Colonic mucosa (tissue), 4 donors: ENCODE results near the gene CDH12. TPM values are rescaled to one million over a fixed set of nuclear protein-coding genes. Genes with fewer than 3 reads are reported as not detected.
"Not testable (repeated sequence)": the region's sequence is repeated elsewhere in the genome, so short reads cannot be mapped to it uniquely, and the experiment has no call there.

ENCODE experiments used
- DNase-seq: peaks from one replicate; pipeline ENCODE4 v3.0.0-alpha.2; 2020
- H3K27ac ChIP-seq: fragments of 200-600 bp; one replicate; pipeline ENCODE4 v1.8.0; 2021
- H3K27me3 ChIP-seq: fragments of 200-600 bp; one replicate; pipeline ENCODE4 v1.8.0; 2021
- H3K36me3 ChIP-seq: fragments of 200-600 bp; one replicate; pipeline ENCODE4 v1.8.0; 2021
- H3K4me1 ChIP-seq: fragments of 200-600 bp; one replicate; pipeline ENCODE4 v1.8.0; 2021; ENCODE audit warnings: mild to moderate bottlenecking
- H3K4me3 ChIP-seq: fragments of 200-600 bp; one replicate; pipeline ENCODE4 v1.8.0; 2021
- H3K9ac ChIP-seq, 2 donors: one replicate each; pipeline ENCODE4 v1.7.0; 2013; ENCODE audit warnings: control low read depth in 2 of 2, low read depth in 2 of 2, low read length in 2 of 2
- H3K9me3 ChIP-seq: fragments of 200-600 bp; one replicate; pipeline ENCODE4 v1.8.0; 2021
- intact Hi-C: fragments of 100-400 bp; cut with DNase I; formaldehyde crosslinking; loops from one replicate; pipeline ENCODE4 v1.14.1; 2022
- total RNA-seq, 2 donors: library from RNA; stranded (reverse); fragmentation: NEBNext Ultra II Directional in 1 of 2; extraction: Animal tissue kit (Norgen Biotek cat#: 25700) in 1 of 2; gene quantifications; one replicate each; pipeline ENCODE4 v1.2.1, GENCODE V29; 2021
- TF ChIP-seq, protein P1 (sequence below): fragments of 200-600 bp; IDR thresholded peaks from one replicate; pipeline ENCODE4 v1.8.0; 2022; ENCODE audit warnings: antibody characterized with exemption, mild to moderate bottlenecking
- donor health status: healthy.
- donor health status: DM: no; HTN: no; CAD: no.
- donor health status: DM: no; HTN: no; CAD: no.

The CDH12 gene
- total RNA-seq, 2 donors from 2014 or later = not detected

DNA sequence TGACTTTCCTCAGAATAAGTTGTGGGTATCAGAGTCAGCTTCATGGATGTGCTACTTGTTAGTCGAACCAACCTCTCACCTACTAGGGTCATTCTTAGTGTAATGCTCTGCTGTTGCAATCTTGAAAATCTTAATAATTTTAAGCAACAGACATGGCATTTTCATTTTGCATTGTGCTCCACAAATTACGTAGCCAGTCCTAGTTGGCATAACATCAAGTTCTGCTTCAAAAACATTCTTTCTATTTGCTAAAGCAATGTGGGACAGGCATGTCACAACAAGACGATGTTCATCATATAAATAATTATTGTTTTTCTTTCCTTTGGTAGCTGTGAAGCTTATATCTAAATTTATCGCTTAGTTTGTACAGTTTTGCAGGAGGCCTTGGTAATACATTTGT, 39.3 kb upstream of the CDH12 start:
- no peaks in the 10 kb centered on the region for H3K36me3 ChIP-seq
- H3K4me1 ChIP-seq = no peaks in the 10 kb centered on the region
- intact Hi-C loops = no loop called here
- H3K4me3 ChIP-seq = no peak overlapping the region
- no peaks in the 10 kb centered on the region for H3K9me3 ChIP-seq
- no peaks in the 10 kb centered on the region for H3K27me3 ChIP-seq
- no peak overlapping the region for H3K9ac ChIP-seq
- DNase-seq = no peak
- TF ChIP-seq, protein P1, sequence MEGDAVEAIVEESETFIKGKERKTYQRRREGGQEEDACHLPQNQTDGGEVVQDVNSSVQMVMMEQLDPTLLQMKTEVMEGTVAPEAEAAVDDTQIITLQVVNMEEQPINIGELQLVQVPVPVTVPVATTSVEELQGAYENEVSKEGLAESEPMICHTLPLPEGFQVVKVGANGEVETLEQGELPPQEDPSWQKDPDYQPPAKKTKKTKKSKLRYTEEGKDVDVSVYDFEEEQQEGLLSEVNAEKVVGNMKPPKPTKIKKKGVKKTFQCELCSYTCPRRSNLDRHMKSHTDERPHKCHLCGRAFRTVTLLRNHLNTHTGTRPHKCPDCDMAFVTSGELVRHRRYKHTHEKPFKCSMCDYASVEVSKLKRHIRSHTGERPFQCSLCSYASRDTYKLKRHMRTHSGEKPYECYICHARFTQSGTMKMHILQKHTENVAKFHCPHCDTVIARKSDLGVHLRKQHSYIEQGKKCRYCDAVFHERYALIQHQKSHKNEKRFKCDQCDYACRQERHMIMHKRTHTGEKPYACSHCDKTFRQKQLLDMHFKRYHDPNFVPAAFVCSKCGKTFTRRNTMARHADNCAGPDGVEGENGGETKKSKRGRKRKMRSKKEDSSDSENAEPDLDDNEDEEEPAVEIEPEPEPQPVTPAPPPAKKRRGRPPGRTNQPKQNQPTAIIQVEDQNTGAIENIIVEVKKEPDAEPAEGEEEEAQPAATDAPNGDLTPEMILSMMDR = no peak
- H3K27ac ChIP-seq = no peak overlapping the region

DNA sequence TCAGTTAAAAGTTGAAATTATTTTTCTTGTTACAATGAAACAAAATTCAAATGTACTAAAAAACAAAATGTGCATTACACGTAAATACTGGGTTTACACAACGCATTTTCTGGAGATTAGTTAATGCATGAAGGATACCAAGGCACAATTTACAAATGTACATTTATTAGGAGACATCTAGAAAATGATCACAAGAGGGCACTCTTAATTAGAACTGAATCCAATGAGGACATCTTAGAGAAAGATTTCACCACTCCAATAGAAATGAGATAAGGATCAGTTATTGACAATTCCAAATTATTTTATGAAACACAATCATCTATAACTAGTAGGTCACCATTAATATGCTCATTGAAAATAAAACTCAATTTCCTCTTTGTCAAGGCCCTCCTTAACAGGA, 36.6 kb upstream of the CDH12 start:
- no peak overlapping the region for H3K9ac ChIP-seq
- TF ChIP-seq, protein P1 = no peak
- no peaks in the 10 kb centered on the region for H3K36me3 ChIP-seq
- intact Hi-C loops = no loop called here
- no peak for DNase-seq
- no peaks in the 10 kb centered on the region for H3K27me3 ChIP-seq
- no peak overlapping the region for H3K4me3 ChIP-seq
- no peaks in the 10 kb centered on the region for H3K9me3 ChIP-seq
- H3K27ac ChIP-seq = no peak overlapping the region
- H3K4me1 ChIP-seq = no peaks in the 10 kb centered on the region

DNA sequence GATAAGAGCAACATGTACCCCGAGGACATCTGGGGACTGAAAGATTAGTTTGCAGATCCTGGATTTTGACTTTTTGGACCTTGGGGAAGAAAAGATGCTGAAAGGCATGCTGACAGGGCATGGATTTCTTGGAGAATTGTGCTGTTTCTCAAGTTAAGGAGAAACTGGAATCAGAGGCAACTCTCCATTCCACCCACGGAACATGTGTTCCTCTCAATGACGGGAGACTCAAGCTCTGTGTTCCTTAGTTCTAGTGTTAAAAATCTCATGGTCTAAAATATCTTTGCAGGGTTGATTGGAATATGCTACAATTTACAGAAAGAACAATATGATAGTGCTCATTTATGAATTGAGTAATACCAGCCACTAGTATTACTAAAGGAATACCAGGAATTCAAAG, 34.4 kb upstream of the CDH12 start:
- TF ChIP-seq, protein P1 = no peak
- H3K4me1 ChIP-seq = no peaks in the 10 kb centered on the region
- H3K9ac ChIP-seq = no peak overlapping the region
- H3K36me3 ChIP-seq = no peaks in the 10 kb centered on the region
- no peak for DNase-seq
- intact Hi-C loops = no loop called here
- no peaks in the 10 kb centered on the region for H3K27me3 ChIP-seq
- H3K9me3 ChIP-seq = no peaks in the 10 kb centered on the region
- no peak overlapping the region for H3K4me3 ChIP-seq
- H3K27ac ChIP-seq = no peak overlapping the region

DNA sequence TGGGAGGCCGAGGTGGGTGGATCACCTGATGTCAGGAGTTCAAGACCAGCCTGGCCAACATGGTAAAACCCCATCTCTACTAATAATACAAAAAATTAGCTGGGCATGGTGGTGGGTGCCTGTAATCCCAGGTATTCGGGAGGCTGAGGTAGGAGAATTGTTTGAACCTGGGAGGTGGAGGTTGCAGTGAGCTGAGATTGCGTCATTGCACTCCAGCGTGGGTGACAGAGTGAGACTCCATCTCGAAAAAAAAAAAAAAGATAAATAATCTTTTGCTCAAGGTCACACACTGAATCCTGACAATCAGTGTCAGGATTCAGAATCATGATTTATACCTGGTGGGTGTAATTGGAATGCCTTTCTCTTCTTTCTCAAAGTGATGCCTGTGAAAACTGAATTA, 5.8 kb upstream of the CDH12 start:
- H3K9me3 ChIP-seq, H3K27me3 ChIP-seq, H3K4me1 ChIP-seq, H3K4me3 ChIP-seq, H3K9ac ChIP-seq, DNase-seq, H3K36me3 ChIP-seq, intact Hi-C loops, H3K27ac ChIP-seq: not testable (repeated sequence)

DNA sequence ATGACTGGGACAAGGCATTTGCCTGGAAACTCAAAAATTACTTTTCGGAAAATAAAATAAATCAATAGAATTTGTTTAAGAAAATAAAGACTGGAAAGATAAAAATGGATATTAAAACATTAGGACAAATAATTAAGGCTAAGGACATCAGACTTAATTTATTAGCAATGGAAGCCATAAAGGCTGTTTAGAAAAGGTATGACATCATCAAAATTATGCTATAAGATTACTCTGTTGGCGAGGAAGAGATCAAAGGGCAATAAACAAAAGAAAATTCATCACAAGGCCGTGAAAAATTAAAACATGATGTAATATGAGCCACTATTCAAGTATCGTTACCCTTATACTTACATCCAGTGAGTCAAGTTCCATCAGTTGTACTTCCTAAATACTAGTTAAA, 2.7 kb upstream of the CDH12 start:
- Histone ChIP-seq H3K9me3 (no peaks in the 10 kb centered on the region), H3K27me3 (no peaks in the 10 kb centered on the region), H3K27ac (no peak overlapping the region), H3K4me1 (no peaks in the 10 kb centered on the region), H3K9ac (no peak overlapping the region), H3K4me3 (no peak overlapping the region), H3K36me3 (no peaks in the 10 kb centered on the region)
- no peak for DNase-seq
- TF ChIP-seq, protein P1 = no peak
- intact Hi-C loops = no loop called here

DNA sequence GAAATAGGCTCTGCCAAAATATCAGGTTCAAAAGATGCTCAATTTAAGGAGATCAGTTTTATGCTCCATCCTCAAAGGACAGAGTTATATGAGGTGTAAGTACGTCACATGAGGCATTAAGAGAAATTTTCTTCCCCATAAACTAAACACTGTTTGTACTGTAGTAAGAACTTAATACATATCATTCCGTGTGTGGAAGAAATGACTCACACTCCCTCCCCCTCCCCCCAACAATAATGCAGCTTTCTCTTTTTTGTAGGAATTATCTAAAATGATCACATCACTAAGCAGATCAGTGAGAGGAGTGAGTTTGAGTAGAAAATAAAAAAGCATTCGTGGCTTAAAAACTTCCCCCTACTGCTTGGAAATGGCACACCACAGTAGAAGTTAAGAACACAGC, 2.2 kb downstream of the CDH12 start:
- H3K27me3 ChIP-seq = no peaks in the 10 kb centered on the region
- no peaks in the 10 kb centered on the region for H3K4me1 ChIP-seq
- H3K9me3 ChIP-seq = no peaks in the 10 kb centered on the region
- no peaks in the 10 kb centered on the region for H3K36me3 ChIP-seq
- H3K9ac ChIP-seq = no peak overlapping the region
- no peak overlapping the region for H3K27ac ChIP-seq
- TF ChIP-seq, protein P1 = no peak
- DNase-seq = no peak
- intact Hi-C loops = no loop called here
- no peak overlapping the region for H3K4me3 ChIP-seq
